Gastroesophageal sphincter (tissue), 4 donors: ENCODE data around the gene PHLDA2. TPM values are rescaled to one million over a fixed set of nuclear protein-coding genes. Genes with fewer than 3 reads are reported as not detected.

Experiments
- ATAC-seq: fragments of 150-250 bp; one replicate; pipeline ENCODE4 v1.9.1; 2016; ENCODE audit warnings: mild to moderate bottlenecking, moderate library complexity
- H3K27ac ChIP-seq, 4 donors: fragments of 200-600 bp; sonication (generic) in 3 of 4; 1 replicate in 3 of 4; 2 replicates in 1 of 4; pipeline ENCODE4 v1.5.1; 2016 to 2019
- H3K27me3 ChIP-seq: fragments of 200-600 bp; sonication (generic); one replicate; pipeline ENCODE4 v1.5.1; 2019
- H3K36me3 ChIP-seq, 2 donors: fragments of 200-600 bp; sonication (generic); one replicate each; pipeline ENCODE4 v1.5.1; 2019; ENCODE audit warnings: control low read depth in 1 of 2
- H3K4me1 ChIP-seq, 3 donors: fragments of 200-600 bp; sonication (generic); 1 replicate in 2 of 3; 2 replicates in 1 of 3; pipeline ENCODE4 v1.5.1; 2016 to 2019; ENCODE audit warnings: control low read depth in 2 of 3
- H3K4me3 ChIP-seq, 2 donors: fragments of 200-600 bp; sonication (generic); one replicate each; pipeline ENCODE4 v1.5.1; 2019; ENCODE audit warnings: mild to moderate bottlenecking in 1 of 2, moderate library complexity in 1 of 2
- H3K9me3 ChIP-seq, 3 donors: fragments of 200-600 bp; sonication (generic); one replicate each; pipeline ENCODE4 v1.5.1; 2017 to 2019; ENCODE audit warnings: control low read depth in 2 of 3
- EP300 ChIP-seq: sonication (generic); formaldehyde crosslinking; IDR thresholded peaks from one replicate; pipeline ENCODE4 v1.6.1; 2017; ENCODE audit warnings: antibody characterized with exemption, mild to moderate bottlenecking
- POLR2A ChIP-seq, 2 donors: fragments of 450-650 bp; IDR thresholded peaks; one replicate each; pipeline ENCODE4 v1.6.1; 2017; ENCODE audit warnings: antibody characterized with exemption in 2 of 2, mild to moderate bottlenecking in 2 of 2, moderate library complexity in 1 of 2
- POLR2AphosphoS5 ChIP-seq: sonication (generic); formaldehyde crosslinking; IDR thresholded peaks from one replicate; pipeline ENCODE4 v1.6.1; 2017; ENCODE audit warnings: antibody characterized with exemption
- WGBS, 2 donors: methylation state at CpG; one replicate each; pipeline ENCODE4 v1.1.5; 2018; ENCODE audit warnings: low coverage in 1 of 2; 5-methylcytosine and 5-hydroxymethylcytosine counted together
- total RNA-seq, 4 donors: library from RNA; depleted of rRNA; stranded (reverse); fragments of >200 nt; gene quantifications; one replicate each; pipeline ENCODE4 v1.1.0, GENCODE V29; 2016
- TF ChIP-seq, protein P1 (sequence below), 4 experiments: fragments of 200-600 bp in 2 of 4; fragments of 450-650 bp in 2 of 4; sonication (generic) in 1 of 4; IDR thresholded peaks; one replicate each; pipeline ENCODE4 v1.5.1; 2017 to 2019; ENCODE audit warnings: antibody characterized with exemption in 4 of 4, mild to moderate bottlenecking in 2 of 4, moderate library complexity in 2 of 4

The PHLDA2 gene
- total RNA-seq, 4 donors from 2014 or later = 0.82 to 5.0 (median 1.9) TPM; not detected in 1

DNA sequence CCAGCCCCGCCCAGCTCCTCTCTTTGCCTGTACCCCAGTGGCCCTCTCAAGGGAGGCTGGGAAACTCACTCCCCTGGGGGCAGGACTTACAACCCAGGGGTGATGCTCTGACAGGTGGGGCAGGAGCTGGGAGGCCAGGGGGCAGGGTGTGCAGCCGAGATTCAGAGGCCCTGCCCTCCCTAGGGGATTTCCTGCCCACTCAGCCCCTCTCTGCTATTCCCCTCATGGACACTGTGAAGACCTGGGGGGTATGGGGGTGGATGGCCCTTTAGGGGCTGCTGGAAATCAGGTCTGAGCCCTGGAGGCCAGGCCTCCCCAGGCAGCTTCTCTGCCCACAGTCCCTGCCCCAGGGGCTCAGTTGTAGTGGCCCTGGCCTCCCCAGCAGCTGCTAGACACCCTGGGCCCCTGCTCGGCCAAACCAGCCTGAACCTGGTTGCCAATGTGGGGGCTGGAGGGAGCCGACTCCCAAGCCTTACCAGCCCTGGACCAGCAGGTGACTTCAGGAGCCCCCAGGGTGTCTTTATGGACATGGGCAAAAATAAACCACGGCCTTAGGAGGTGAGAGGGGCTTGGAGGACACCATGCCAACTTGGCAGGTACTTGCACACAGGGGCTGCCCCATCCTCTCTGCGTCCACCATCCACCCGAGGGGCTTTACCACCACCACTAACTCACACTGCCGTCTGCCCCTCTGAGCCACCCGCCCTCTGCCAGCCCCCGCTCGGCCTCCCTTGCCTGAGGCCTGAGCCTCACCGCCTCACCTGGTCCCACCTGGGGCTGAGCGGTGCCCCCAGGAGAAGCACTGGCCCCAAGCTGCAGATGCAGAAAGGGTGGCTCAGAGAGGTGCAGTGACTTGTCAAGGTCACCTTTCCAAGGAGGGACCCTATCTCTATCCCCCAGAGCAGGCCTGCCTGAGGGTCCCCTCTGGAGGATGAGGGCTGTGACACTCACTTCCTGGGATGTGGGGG is 2.8 kb upstream of the PHLDA2 start:
- H3K9me3 ChIP-seq = peaks cover 0 to under 1% (median 0%) of the 10 kb centered on the region in 3 donors
- H3K4me1 ChIP-seq = peaks cover 0 to 32% (median 13%) of the 10 kb centered on the region in 3 donors
- no peaks in the 10 kb centered on the region for H3K36me3 ChIP-seq
- H3K27ac ChIP-seq = no peak overlapping the region
- WGBS, 2 donors = 60 to 77% methylated on average over 1 to 7 of the region's 13 CpGs
- peaks cover 37% of the 10 kb centered on the region for H3K27me3 ChIP-seq
- no peak overlapping the region for H3K4me3 ChIP-seq
- no peak for ATAC-seq
- no peak for TF ChIP-seq POLR2A (IDR thresholded peaks at IDR 0.05)
- TF ChIP-seq, protein P1, sequence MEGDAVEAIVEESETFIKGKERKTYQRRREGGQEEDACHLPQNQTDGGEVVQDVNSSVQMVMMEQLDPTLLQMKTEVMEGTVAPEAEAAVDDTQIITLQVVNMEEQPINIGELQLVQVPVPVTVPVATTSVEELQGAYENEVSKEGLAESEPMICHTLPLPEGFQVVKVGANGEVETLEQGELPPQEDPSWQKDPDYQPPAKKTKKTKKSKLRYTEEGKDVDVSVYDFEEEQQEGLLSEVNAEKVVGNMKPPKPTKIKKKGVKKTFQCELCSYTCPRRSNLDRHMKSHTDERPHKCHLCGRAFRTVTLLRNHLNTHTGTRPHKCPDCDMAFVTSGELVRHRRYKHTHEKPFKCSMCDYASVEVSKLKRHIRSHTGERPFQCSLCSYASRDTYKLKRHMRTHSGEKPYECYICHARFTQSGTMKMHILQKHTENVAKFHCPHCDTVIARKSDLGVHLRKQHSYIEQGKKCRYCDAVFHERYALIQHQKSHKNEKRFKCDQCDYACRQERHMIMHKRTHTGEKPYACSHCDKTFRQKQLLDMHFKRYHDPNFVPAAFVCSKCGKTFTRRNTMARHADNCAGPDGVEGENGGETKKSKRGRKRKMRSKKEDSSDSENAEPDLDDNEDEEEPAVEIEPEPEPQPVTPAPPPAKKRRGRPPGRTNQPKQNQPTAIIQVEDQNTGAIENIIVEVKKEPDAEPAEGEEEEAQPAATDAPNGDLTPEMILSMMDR (IDR thresholded peaks at IDR 0.05) = no peak
- TF ChIP-seq POLR2AphosphoS5 = no peak
- TF ChIP-seq EP300 = no peak

DNA sequence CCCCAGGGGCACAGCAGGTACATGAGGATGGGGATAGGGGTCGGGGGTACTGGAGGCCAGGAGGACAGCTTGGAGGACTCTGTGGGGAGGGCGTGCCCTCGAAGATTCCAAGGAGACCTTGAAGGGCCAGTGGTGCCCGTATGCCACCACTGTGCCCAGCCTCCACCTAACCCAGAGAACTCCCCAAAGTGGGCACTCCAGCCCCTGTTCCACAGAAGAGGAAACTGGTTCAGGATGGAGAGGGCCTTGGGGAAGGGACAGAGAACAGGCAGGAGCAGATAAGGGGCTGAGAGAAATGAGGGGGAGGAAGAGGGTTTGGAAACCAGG is 2.2 kb upstream of the PHLDA2 start:
- ATAC-seq = no peak
- H3K27me3 ChIP-seq = peaks cover 44% of the 10 kb centered on the region
- H3K4me1 ChIP-seq = peaks cover 0 to 32% (median 13%) of the 10 kb centered on the region in 3 donors
- no peak overlapping the region for H3K4me3 ChIP-seq
- no peak overlapping the region for H3K27ac ChIP-seq
- TF ChIP-seq POLR2A (IDR thresholded peaks at IDR 0.05) = no peak
- no peak for TF ChIP-seq POLR2AphosphoS5
- WGBS, 2 donors = 72 to 79% methylated on average over 3 of the region's 4 CpGs
- H3K36me3 ChIP-seq = no peaks in the 10 kb centered on the region
- no peaks in the 10 kb centered on the region for H3K9me3 ChIP-seq

DNA sequence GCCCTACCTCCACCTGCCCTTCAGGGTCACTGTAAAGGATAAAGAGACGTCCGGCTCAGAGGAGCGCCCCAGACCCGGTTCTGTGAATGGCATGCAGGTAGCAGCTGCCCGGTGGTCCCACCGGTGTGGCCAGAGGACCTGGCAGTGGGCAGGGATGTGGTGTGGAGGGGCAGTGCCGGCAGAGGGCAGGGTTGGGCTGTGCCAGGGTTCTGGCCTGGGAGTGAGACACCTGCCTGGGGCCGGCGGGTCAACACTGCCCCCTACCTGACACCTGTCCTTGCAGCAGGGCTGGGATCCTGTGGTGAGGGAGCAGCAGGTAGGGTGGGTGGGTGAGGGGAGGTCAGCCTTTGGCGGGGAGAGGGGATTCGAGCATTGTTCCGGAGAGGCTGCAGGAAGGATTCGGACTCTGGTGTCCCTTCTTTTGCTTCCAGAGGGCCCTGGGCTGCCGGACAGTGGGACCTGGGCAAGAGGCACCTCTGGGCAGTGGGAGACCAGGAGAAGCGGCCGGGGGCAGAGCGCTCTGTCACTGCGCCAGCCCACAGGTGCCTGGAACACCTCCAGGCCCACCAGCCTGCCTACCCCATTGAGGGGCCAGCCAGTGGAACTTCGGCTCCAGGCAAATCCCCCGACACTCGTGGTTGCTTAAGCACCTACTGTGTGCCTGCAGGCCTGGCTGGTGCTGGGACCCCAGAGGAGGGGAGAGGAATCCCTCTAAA is 1.6 kb upstream of the PHLDA2 start:
- peaks cover 0 to 32% (median 13%) of the 10 kb centered on the region in 3 donors for H3K4me1 ChIP-seq
- H3K27me3 ChIP-seq = peaks cover 46% of the 10 kb centered on the region
- no peaks in the 10 kb centered on the region for H3K9me3 ChIP-seq
- H3K27ac ChIP-seq = peak overlapping the region in 3 of 4 donors; percentile 32 to 54 (median 47)
- H3K36me3 ChIP-seq = no peaks in the 10 kb centered on the region
- TF ChIP-seq EP300 = no peak
- TF ChIP-seq, protein P1 (IDR thresholded peaks at IDR 0.05) = peak in 3 of 4 experiments; percentile 22 to 67 (median 25)
- no peak for TF ChIP-seq POLR2A (IDR thresholded peaks at IDR 0.05)
- 36% methylated on average over 9 of the region's 21 CpGs; no CpG with 5 or more reads in 1 of the 2 donors for WGBS, 2 donors
- peak overlapping the region in 1 of 2 donors; percentile 60 for H3K4me3 ChIP-seq
- peak; percentile 21 for ATAC-seq

DNA sequence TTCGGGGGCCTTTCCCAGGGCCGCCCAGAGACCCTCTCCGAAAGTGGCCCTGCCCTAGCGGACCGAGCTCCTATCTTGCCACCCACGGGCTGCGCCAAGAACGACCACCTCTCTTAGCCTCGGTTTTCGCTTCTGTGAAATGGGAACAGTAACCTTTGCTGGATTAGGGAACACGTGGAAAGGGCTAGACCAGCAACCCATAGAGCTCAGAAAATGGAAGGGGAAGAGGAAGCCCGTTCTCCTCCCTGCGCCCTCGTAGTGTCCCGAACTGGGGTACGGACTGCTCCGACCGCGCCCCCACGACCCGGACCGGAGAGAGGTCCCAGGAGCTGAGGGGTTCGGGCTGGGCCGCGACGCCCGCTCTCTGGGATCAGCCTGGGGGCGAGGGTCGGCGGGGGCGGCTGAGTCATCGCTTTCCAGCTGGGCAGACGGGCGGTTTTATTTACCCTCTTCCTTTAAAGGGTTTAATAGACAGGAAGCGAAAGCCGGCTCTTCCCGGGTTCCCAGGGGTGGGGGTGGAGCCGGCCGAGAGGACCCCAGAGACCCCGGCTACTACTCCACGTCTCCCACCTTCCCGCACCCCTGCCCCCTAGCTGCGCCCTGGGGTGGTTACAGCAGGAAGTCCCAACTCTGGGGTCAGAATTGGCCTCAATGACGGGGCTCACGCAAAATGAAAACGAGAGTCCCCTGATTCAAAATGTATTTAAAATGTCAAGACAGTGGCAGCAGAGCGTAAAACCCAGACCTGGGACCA is 907 bp upstream of the PHLDA2 start:
- no peak for TF ChIP-seq POLR2AphosphoS5
- TF ChIP-seq, protein P1 (IDR thresholded peaks at IDR 0.05) = peak in 1 of 4 experiments; percentile 25
- TF ChIP-seq POLR2A (IDR thresholded peaks at IDR 0.05) = no peak
- no peak for TF ChIP-seq EP300
- Histone ChIP-seq H3K4me1 (peaks cover 0 to 32% (median 13%) of the 10 kb centered on the region in 3 donors), H3K4me3 (peak overlapping the region; percentile 11 to 60), H3K9me3 (no peaks in the 10 kb centered on the region), H3K27ac (peak overlapping the region in 3 of 4 donors; percentile 32 to 54 (median 47)), H3K27me3 (peaks cover 49% of the 10 kb centered on the region), H3K36me3 (no peaks in the 10 kb centered on the region)
- no peak for ATAC-seq
- 3% methylated on average over 8 to 14 of the region's 47 CpGs for WGBS, 2 donors
